Hair follicular keratinocyte (primary cell): Measurements from ENCODE around the gene AGAP4. TPM values are rescaled to one million over a fixed set of nuclear protein-coding genes. Genes with fewer than 3 reads are reported as not detected.

ENCODE experiments used
- total RNA-seq: library from RNA; depleted of rRNA; stranded (reverse); fragments of >200 nt; gene quantifications from 2 replicates; pipeline ENCODE4 v1.2.3, GENCODE V29; 2015

Gene AGAP4
- 1.5 and 2.0 TPM in 2 replicates for total RNA-seq

GRCh38 chr10:45847400-45847799 lies at the start of gene AGAP4:
Gene AGAP4 (minus strand): TSS chr10:45847500. CDS start chr10:45847347, 153 bp downstream.

Other genes starting within 250 kb of the AGAP4 start
- 4.3 and 6.1 TPM in 2 replicates for gene ZFAND4, start 174.7 kb downstream of the AGAP4 start, total RNA-seq
- 15.5 and 17.1 TPM in 2 replicates for gene WASHC2C, start 120.2 kb downstream of the AGAP4 start, total RNA-seq
- 85.9 and 116 TPM in 2 replicates for gene TIMM23, start 125.0 kb upstream of the AGAP4 start, total RNA-seq
- 86.1 and 99.2 TPM in 2 replicates for gene NCOA4, start 183.1 kb upstream of the AGAP4 start, total RNA-seq
- not detected in 2 replicates for gene MSMB, start 198.8 kb upstream of the AGAP4 start, total RNA-seq